ENCODE results near the gene RBM4B.
"Not testable (repeated sequence)": the region's sequence is repeated elsewhere in the genome, so short reads cannot be mapped to it uniquely, and the experiment has no call there.

The RBM4B gene

DNA sequence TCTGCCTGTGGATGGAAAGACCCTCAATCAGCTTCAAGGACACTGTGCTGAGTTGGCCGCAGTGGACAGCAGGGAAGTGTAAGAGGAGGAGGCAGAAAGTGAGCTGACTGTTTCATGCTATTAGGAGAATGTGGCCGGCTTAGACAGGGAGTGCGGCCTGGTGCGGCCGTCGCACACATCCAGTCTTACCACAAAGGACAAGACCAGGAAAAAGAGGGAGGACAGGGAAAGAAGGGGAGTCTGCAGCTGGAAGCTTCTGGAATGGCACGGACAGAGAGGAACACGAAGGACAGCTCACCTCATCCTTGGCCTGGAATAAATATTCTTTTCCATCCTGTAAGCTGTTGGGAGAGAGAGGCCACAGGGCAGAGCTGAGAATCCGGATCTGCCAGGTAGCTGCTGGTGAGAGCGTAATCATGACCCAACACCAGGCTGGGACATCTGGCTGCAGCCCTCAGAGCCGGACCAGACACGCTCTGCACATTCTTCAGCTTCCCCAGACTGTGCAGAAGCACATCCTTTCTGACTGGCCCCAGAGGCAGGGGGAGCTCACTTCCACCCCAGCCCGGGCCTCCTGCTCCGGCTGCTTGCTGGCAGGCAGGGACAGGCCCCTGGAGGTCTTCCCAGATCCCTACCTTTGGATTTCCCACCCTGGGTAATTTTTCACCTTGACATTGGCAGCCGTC, 8.6 kb upstream of the RBM4B start:
- DNase-seq, result no peak

DNA sequence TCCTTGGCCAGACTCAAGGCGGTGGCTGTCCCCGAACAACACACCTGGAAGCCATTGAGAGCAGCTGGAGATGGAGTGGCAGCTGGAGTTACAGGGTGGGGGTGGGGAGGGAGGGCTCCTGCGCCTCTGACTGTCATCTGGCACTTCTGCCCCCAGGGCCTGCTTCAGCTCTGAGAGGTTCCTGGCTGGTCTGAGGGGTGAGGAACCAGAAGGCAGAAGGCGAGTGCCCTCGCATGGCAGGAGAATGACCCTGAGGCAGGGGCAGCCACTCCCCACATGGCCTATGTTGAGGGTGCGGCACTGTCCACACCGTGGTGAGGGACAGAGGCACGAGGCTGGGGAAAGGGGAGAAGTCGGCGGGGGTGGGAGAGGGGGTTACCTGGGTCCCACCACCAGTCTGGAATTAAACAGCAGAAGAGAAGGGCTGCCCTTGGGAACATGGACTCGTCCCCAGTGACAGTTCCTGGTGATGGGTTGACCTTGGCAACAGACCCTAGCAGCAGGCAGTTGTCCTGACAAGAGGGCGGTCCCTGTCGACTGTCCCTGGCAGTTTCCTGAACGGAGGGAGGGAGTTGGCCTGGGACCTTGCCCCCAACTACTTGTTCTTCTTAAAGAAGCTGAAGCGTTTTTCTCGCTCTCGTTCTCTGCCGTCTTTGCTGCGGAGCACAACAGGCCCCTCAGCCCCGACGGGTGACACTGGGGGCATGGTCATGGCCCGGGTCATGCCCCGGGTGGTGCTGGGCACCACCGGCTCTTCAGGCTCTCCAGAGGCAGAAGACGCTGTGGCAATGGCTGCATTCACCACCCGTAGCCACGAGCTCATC, 7.8 kb upstream of the RBM4B start:
- DNase-seq, result peak; percentile 68

DNA sequence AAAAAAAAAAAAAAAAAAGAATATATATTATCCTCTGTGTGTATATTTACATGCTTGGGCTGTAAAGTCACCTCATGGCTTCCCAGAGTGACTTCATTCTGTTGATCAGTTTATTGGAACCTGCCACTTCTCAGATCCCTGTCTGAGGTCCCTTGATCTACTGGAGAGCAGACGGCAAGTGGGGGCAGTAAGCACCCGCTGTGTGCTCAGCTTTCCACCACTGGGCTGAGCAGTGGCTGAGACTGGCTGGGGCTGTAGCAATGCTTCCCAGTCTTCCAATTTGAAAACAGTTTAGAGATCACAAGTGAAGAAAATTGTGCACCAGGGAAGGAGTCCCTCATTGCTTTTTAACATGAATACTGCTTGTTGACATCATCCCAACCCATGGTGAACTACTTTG, 6.9 kb upstream of the RBM4B start:
- no peak for DNase-seq

DNA sequence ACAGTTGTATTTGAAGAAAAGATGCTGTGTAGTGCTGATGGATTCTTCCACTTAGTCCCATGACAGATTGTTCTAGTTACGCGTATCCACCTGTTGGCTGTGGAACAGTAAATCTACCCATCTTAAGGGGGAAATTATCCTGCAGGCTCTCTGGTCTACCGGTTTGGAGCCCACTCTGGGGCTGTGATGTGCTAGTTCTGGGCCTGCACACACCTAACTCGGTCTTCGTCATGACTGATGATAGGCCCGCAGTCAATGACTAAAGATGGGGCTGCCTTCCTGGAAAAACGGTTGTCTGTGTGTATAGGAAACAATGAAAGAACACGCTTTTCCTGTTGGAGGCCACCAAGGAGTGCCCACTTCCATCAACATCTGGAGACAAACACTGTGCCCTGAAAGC, 6.2 kb upstream of the RBM4B start:
- DNase-seq, result no peak

DNA sequence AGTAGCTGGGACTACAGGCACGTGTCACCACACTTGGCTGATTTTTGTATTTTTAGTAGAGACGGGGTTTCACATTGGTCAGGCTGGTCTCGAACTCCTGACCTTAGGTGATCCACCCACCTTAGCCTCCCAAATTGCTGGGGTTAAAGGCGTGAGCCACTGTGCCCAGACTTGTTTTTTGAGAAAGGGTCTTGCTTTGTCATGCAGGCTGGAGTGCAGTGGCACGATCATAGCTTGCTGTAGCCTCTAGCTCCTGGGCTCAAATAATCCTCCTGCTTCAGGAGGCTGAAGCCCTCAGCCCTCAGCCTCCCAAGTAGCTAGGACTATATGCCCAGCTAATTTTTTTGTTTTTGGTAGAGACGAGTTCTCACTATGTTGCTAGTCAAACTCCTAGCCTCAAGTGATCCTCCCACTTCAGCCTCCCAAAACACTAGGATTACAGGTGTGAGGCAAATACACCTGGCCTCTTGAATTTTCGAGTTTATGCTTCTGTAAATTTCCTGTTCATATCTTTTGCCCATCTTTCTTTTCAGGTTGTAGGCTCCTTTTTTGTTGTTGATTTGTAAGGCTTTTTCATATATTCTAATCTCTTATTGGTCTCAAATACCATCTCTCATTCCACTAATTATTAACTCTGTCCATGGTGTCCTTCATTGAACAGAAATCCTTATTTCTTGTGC, 3.4 kb upstream of the RBM4B start:
- DNase-seq, result no peak

DNA sequence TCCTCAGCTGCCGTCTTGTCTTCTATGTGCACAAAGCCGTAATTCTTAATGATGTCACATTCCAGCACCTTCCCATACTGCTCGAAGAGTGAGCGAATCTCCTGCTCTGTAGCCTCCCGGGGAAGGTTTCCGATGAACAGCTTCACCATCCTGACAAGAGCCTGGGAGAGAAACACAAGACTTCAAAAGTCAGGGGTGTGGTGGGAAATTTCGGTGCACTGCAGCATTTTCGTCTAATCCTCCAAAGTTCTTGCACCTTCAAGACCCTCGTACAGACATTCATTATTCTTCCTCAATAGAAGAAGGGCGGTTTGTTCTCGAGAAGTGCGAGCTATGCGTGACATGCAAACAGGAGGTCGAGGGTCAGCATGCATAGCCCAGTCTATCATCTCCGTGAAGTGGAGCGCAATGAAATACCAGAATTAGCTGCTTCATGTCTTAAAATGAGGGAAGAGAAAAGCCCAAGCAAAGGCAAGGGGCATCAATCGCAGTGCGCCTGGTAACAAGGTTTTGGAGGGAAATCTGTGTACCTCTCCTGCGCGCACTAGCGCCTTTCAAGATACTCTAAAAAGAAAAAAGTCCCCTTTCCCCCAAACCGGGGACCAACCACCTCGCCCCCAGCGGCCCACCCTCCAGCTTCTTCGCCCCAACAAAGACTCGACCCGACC, 622 bp downstream of the RBM4B start:
- no peak for DNase-seq

DNA sequence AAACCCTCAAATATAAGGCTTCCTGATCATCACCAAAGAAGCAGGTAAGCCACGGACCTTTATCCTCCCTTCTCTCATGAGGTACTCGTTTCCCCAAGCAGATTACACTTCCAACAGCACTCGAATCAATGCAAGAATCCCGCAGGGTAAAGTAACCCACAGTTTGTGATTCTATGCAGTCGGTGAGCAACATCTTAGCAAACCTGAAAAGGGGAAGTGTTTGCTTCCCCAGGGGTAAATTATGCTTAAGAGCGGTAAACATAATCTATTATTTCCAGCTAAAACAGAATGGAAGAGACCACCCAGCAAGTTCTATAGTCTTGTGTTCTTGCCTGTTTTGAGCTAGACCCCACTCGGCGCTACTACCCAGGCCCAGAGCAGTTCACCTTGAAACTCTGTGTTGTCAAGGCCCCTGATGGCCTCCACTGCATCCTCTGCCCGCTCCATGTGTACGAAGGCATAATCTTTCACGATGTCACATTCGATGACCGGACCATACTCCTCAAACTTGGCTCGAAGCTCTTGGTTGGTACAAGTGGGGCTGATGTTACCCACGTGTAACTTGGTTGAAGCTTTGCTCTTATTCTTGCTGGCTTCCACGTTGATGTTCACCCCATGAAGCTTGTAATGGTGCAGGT, 1.3 kb downstream of the RBM4B start:
- DNase-seq, result no peak

DNA sequence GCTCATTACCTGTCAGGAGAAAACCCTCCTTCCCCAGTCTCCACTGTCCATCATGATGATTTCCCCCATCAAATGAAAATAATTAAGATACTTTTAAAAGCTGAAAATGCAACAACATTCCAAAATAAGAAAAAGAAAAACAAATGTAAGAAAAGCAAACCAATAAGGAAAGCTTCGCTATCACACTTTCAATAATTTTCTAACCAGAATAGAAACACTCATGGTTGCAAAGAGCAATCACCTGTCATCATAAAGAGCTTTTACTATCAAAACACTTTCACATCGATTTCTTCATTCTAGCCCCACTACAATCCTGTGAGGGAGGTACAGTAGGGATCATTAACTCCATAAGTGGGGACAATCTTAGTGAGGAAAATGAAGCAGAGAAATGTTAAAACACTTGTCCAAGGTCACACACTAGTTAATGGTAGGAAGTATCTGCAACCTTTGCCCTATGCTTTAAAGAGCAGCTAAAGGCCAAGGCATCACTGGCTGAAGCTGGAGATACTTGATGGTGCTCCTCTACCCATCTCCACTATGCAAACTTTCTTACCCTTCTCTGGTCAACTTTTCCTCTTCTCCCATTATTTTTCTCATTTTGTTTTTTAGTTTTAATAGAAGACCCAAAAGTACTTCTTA, 2.6 kb downstream of the RBM4B start:
- DNase-seq, result peak; percentile 88

DNA sequence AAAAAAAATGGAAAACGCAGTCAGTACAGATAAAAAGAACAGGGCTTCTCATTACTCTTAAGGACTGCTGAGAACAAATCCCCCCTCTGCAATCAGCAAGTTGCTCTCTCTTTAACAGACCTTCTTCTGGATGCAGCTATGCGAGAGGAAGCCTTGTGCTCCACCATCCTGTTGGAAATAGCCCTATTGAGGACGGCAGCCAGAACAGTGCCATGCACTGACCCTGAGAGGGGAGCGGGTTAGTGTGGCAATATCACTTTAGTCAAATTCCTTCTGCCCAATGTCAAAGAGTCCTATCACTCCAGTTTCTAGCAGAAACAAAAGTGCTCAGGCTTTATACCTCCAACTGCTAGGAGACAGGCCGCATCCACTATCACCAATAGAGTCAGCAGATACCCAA, 6.9 kb downstream of the RBM4B start:
- no peak for DNase-seq

DNA sequence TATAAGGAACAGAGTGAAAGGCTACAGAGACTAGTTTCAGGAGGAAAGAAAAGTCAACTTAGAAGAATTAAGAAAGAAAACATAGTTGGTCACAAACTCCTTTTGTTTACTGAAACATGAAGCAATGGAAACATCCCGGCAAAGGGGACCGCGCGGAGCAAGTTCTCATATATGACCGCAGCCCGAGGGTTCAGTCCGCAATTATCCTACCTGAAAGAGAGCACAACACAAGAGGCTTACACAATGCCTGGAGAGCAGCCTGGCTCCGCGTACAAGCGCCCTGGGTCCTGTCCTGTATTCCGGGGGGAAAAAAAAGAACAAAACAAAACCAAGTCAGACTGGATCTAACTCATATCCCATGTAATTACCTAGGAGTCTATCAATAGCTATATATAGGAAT, 12.3 kb downstream of the RBM4B start:
- DNase-seq, result no peak

DNA sequence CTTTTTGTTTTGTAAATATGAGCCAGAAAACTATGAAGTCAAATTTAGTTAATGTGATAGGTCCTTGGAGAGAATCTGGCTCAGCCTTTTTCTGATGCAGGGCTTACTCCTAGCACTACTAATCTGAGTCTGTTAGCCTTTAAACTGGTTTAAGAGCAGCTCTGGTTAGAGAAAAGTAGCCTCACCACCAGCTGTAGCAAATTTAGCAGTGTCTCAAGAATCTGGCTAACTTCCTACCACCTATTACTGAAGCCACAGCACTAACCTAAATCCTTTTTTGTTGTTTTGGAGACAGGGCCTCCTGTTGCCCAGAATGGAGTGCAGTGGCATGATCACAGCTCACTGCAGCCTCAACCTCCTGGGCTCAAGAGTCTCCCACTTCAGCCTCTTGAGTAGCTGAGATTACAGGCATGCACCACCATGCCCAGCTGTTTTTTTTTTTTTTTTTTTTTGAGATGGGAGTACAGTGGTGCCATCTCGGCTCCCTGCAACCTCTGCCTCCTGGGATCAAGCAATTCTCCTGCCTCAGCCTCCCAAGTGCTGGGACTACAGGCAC, 13.9 kb downstream of the RBM4B start:
- peak; percentile 57 for DNase-seq

DNA sequence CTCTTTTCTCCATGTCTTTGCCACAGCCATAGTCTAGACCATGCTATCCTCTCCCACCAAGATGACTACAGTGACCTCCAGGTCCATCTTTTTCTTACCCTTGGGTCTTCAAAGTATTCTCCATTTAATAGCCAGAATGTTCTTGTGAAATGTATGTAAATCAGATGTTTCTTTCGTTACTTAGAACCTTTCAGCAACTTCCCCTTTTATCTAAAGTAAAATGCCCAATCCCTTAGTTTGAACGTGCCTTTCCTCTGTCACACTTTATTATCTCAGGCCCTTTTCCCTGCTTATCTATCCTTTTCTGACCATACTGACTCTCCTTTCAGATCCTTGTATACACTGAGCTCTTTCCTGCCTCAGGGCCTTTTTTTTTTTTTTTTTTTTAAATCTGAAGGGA, 17.9 kb downstream of the RBM4B start:
- DNase-seq, result no peak

DNA sequence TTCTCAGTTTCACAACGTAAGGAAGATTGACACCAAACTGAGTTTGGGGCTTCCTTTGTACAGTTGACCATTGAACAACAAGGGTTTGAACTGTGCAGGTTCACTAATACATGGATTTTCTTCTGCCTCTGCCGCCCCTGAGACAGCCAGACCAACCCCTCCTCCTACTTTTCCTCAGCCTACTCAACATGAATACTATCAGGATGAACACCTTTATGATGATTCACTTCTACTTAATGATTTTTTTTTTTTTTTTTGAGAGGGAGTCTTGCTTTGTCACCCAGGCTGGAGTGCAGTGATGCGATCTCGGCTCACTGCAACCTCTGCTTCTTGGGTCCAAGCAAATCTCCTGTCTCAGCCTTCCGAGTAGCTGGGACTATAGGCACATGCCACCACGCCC, 24.6 kb downstream of the RBM4B start:
- DNase-seq, result no peak

DNA sequence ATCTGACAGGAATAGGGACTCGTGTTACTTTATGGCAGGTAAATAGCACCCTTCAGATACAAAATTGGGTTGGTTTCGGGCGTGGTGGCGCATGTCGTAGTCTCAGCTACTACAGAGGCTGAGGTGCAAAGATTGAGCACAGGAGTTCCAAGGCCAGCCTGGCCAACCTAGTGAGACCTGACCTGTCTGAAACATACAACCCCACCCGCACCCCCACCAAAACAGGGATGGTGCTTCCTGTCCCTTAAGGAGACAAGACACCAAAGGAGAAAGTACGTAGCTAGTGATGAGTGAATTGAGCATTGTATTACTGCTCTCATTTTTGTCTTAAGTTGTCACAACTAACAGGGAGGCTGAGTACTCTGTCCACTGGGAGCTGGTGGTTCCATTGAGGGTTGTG, 25.0 kb downstream of the RBM4B start:
- no peak for DNase-seq

DNA sequence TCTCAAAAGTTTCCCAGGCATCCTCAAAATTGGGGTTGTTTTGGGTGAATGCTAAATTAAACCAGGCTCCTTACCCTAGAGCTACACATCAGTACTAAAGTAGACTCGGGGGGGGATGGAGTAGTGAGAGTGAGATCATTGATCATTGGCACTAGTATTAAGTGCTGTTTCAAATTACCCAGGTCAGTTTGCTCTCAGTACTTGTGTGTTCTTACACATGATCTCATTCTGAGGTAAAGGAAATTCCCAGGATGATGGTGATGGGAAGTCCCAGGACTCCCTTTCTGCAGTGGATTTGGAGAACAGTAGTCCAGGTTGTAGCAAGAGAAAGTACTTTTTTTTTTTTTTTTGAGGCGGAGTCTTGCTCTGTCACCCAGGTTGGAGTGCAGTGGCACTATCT, 26.7 kb downstream of the RBM4B start:
- DNase-seq, result no peak

DNA sequence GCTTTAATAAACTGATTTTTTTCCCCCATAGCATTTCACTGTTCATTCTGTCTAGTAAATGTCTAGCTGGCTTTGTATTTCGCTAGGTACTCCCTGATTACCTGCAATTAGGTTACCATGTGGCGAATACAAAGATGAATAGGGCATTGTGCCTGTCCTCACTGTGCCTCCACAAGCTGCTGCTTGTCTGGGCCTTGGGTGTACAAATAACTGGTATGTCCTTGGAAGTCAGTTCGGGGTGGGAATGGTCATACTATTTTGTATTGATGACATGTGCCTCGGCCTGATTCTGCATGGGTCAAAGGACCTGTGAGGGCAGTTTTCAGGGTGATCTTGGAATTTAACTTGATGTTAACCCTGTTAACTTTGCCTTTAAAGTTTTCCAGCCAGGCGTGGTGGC, 27.8 kb downstream of the RBM4B start:
- no peak for DNase-seq

DNA sequence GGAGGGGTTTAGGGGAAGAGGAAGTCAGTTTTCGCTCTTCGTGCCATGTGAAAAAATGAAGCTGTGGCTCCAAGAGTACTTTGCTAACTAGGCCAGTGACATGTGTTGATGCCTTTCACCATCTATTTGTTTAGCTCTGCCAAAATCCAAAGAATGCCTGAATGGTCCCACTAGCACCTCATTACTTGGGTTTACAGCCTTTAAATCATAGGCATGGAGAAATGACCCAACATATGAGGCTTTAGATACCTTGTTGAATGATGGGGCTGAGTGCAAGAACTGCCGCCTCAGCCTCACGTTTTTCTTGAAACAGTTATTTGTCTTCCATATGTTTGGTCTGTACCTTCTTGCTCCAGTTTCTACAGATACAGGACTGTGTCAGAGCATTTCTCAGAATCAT, 30.9 kb downstream of the RBM4B start:
- DNase-seq, result no peak

DNA sequence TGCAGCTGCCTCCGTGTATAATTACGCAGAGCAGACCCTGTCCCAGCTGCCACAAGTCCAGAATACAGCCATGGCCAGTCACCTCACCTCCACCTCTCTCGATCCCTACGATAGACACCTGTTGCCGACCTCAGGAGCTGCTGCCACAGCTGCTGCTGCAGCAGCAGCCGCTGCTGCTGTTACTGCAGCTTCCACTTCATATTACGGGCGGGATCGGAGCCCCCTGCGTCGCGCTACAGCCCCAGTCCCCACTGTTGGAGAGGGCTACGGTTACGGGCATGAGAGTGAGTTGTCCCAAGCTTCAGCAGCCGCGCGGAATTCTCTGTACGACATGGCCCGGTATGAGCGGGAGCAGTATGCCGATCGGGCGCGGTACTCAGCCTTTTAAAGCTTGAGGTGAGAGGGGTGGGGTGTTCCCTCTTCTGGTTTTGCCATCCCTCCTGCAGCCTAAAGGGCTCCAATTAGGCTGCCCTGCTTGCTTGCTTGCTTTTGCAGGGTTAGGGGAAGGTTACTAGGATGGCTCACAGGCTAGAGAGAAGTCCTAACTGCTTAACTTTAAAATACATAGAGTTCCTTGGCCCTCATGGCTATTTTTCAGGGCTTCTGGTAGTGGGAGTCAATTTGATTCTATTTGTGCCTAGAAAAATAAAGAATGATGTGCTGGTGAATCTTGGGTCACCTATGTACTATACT, 33.8 kb downstream of the RBM4B start:
- DNase-seq, result no peak

DNA sequence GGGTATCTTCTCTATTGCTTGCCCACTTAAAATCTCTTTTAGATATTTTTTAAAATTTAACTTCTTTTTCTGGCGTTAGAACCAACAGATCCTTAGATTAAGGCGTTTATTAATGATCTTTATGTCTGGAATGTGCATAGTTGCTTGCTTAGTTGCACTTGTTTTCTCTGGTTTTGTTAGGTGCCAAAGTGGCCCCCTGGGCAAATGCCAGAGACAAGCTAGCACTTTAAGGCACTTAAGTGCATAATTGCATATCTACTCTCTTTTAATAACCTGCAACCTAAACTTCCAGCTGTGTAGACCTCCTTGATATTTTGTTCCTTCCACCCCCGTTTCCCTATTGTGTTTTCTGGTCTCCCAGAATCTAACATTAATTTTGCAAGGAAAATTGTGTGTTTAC, 35.9 kb downstream of the RBM4B start:
- DNase-seq, result peak; percentile 38

DNA sequence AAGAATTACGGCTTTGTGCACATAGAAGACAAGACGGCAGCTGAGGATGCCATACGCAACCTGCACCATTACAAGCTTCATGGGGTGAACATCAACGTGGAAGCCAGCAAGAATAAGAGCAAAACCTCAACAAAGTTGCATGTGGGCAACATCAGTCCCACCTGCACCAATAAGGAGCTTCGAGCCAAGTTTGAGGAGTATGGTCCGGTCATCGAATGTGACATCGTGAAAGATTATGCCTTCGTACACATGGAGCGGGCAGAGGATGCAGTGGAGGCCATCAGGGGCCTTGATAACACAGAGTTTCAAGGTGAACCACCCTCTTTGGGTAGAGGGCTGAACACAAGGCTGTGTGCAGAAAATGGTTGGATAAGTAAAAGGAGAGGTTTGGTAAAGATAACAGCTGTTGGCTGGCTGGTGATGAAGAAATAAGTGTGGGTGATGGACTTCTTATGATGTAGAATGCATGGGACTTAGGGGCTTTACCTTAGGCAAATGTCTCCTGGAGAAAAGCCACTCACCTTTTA, 37.8 kb downstream of the RBM4B start:
- DNase-seq, result not testable (repeated sequence)

All from DMS79 (cell line).